Measurements from ENCODE around the gene MDK.
A peak's percentile ranks its signal among the peaks of the same experiment; 100 is the strongest.
"Not testable (repeated sequence)": the region's sequence is repeated elsewhere in the genome, so short reads cannot be mapped to it uniquely, and the experiment has no call there.

The MDK gene

DNA sequence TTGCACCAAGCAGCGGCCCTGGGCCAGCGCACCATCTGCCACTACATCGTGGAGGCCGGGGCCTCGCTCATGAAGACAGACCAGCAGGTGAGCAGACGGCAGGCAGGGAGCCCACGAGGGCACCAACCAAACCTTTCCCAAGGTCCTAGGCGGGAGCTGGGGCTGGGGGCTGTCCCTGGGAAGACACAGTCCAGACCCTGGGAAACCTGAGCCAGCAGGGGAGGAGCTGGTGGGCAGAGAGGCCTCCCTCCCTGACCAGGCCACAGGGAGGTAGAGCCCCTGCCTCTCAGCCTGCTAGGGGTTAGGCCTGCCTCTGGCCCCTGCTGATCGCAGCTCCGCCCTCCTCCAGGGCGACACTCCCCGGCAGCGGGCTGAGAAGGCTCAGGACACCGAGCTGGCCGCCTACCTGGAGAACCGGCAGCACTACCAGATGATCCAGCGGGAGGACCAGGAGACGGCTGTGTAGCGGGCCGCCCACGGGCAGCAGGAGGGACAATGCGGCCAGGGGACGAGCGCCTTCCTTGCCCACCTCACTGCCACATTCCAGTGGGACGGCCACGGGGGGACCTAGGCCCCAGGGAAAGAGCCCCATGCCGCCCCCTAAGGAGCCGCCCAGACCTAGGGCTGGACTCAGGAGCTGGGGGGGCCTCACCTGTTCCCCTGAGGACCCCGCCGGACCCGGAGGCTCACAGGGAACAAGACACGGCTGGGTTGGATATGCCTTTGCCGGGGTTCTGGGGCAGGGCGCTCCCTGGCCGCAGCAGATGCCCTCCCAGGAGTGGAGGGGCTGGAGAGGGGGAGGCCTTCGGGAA is 1.8 kb upstream of the MDK start:
- H3K4me1 ChIP-seq (ENCODE audit: insufficient read depth, low read length) = peaks cover 17% of the 10 kb centered on the region
- peak overlapping the region; percentile 15; the same call in 1 of the 2 replicates for H3K9ac ChIP-seq (ENCODE audit: low read depth, low read length)
- not testable (repeated sequence) for H3K9me3 ChIP-seq (ENCODE audit: control insufficient read depth, insufficient read depth, low read length); H3K36me3 ChIP-seq (ENCODE audit: insufficient read depth, low read length)

DNA sequence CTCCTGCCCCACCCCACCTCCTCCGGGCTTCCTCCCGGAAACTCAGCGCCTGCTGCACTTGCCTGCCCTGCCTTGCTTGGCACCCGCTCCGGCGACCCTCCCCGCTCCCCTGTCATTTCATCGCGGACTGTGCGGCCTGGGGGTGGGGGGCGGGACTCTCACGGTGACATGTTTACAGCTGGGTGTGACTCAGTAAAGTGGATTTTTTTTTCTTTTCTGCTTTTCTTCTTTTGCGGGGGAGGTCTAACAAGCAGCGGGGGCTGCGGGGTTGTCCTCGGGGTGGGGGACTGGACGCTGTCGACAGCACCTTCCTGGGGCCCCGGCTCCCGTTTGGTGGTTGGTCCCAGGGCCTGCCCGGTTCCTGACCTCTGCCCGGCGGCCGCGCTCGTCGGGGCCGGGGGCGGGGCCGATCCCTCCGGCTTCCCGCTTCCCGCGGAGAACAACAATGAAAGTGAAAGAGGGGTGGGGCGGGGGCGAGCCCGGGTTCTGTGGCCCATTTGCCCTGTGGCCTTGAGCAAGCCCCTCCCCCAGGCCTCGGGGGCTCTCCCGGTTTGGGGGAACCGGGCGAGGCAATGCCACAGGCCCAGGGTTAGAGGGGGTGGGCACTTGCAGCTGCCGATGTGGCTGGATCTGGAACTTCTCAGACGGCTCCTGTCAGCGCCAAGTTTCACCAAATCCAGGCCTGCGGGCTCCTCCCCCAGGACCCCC is 975 bp upstream of the MDK start:
- Histone ChIP-seq H3K9ac (ENCODE audit: low read depth, low read length) (peak overlapping the region; percentile 77), H3K4me1 (ENCODE audit: insufficient read depth, low read length) (peaks cover 17% of the 10 kb centered on the region), H3K9me3 (ENCODE audit: control insufficient read depth, insufficient read depth, low read length) (no peaks in the 10 kb centered on the region), H3K36me3 (ENCODE audit: insufficient read depth, low read length) (peaks cover 4% of the 10 kb centered on the region)

- H3K4me1 ChIP-seq (ENCODE audit: insufficient read depth, low read length) = peaks cover 17% of the 10 kb centered on the region
- H3K9me3 ChIP-seq (ENCODE audit: control insufficient read depth, insufficient read depth, low read length) = no peaks in the 10 kb centered on the region
- H3K36me3 ChIP-seq (ENCODE audit: insufficient read depth, low read length) = peaks cover 4% of the 10 kb centered on the region
- peak overlapping the region; percentile 91 for H3K9ac ChIP-seq (ENCODE audit: low read depth, low read length)
These were observed 563 bp downstream of the MDK start for GRCh38 chr11:46381819-46382645.

DNA sequence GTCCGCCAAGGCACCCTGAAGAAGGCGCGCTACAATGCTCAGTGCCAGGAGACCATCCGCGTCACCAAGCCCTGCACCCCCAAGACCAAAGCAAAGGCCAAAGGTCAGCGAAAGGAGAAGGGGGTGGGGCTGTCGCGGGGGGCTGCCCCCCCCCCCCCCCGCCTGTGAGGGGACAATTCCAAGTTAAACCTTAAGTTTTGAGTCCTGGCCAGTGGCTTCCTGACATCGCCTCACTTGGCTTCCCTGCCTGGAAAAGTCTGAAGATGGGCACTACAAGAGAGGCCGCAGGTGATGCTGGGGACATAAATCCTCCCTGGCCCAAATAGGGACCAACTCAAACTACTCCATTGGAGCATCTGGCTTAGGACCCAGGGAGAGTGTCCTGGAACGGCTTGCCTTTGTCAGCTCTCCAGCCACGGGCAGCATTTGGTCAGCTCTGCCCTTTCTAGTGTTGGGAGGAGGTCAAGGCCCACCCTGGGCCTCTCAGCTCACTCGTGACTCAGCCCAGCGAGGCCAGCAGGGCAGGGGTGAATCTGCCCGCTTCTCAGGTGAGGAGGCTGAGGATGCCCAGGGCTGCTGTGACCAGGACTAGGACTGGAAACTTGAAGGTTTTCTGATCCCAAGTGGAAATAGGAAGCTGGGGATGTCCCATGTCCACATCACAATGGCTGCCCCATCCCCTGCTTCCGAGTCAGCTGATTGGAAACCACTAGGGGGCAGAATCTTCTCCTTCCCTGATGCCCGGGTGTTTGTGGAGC is 1.4 kb downstream of the MDK start:
- Histone ChIP-seq H3K36me3 (ENCODE audit: insufficient read depth, low read length) (peaks cover under 1% of the 10 kb centered on the region; the same call in 1 of the 2 replicates), H3K9me3 (ENCODE audit: control insufficient read depth, insufficient read depth, low read length) (no peaks in the 10 kb centered on the region), H3K4me1 (ENCODE audit: insufficient read depth, low read length) (peaks cover 21% of the 10 kb centered on the region), H3K9ac (ENCODE audit: low read depth, low read length) (peak overlapping the region; percentile 91)

DNA sequence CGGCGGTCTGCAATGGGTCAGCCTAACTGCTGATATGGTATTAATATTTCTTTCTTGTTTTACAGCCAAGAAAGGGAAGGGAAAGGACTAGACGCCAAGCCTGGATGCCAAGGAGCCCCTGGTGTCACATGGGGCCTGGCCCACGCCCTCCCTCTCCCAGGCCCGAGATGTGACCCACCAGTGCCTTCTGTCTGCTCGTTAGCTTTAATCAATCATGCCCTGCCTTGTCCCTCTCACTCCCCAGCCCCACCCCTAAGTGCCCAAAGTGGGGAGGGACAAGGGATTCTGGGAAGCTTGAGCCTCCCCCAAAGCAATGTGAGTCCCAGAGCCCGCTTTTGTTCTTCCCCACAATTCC is 1.9 kb downstream of the MDK start:
- peaks cover 23% of the 10 kb centered on the region for H3K4me1 ChIP-seq (ENCODE audit: insufficient read depth, low read length)
- no peak overlapping the region for H3K9ac ChIP-seq (ENCODE audit: low read depth, low read length)
- H3K36me3 ChIP-seq (ENCODE audit: insufficient read depth, low read length) = no peaks in the 10 kb centered on the region
- H3K9me3 ChIP-seq (ENCODE audit: control insufficient read depth, insufficient read depth, low read length) = no peaks in the 10 kb centered on the region

DNA sequence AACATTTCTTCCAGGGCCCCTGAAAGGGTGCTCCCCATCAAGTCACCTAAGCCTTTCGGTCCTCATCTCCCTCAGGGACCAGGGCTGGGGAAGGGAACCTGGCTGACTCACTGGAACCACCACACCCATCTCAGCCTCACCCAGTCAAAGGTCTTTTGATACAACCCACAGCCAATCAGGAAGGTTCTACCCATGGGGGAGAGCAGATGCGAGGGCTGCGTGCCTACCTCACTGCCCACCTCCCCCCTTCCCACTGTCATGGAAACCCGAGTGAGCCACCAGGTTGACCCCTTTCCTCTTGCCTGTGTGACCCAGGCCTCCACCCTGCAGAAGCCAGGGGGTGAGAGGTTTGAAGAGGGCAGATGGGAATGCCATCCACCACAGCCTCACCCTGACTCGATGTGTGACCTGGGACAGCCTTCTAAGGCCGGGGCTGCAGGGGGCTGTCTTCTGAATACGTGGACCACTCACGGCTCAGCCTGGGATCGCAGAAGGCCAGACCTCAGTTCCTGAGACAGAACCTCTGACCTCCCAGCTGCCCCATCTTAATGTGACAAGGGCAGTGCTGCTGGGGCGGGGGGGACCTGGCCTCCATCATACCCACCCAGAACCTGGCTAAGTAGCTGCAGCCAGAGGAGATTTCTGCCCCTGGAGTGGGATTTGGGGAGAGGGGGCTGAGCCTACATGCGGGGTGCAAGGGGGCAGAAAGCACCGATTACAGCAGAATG is 2.7 kb downstream of the MDK start:
- no peaks in the 10 kb centered on the region for H3K36me3 ChIP-seq (ENCODE audit: insufficient read depth, low read length)
- H3K4me1 ChIP-seq (ENCODE audit: insufficient read depth, low read length) = peaks cover 23% of the 10 kb centered on the region
- no peaks in the 10 kb centered on the region for H3K9me3 ChIP-seq (ENCODE audit: control insufficient read depth, insufficient read depth, low read length)
- H3K9ac ChIP-seq (ENCODE audit: low read depth, low read length) = no peak overlapping the region

GRCh38 chr11:46385169-46386004 is 3.9 kb downstream of the MDK start:
- Histone ChIP-seq H3K4me1 (ENCODE audit: insufficient read depth, low read length) (peaks cover 21% of the 10 kb centered on the region), H3K36me3 (ENCODE audit: insufficient read depth, low read length) (no peaks in the 10 kb centered on the region), H3K9ac (ENCODE audit: low read depth, low read length) (no peak overlapping the region), H3K9me3 (ENCODE audit: control insufficient read depth, insufficient read depth, low read length) (no peaks in the 10 kb centered on the region)

DNA sequence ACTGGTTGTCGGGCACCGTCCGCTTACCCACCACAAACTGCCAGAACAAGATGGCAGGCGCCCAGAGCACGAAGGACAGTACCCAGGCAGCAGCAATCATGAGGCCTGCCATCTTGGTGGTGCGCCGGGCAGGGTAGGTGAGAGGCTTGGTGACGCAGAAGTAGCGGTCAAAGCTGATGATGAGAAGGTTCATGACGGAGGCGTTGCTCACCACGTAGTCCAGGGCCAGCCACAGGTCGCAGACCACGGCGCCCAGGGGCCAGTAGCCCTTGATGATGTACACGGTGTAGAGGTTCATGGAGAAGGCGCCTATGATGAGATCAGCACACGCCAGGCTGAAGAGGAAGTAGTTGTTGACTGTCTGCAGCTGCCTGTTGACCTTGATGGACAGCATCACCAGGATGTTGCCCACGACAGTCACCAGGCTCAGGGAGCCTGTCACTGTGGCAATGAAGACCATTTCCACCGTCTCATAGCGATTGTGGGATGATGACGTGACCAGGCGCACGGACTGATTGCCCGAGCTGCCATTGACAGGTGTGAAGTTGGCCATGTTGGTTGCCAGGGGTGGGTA is 4.6 kb downstream of the MDK start:
- peaks cover 21% of the 10 kb centered on the region for H3K4me1 ChIP-seq (ENCODE audit: insufficient read depth, low read length)
- H3K9ac ChIP-seq (ENCODE audit: low read depth, low read length) = no peak overlapping the region
- H3K36me3 ChIP-seq (ENCODE audit: insufficient read depth, low read length) = no peaks in the 10 kb centered on the region
- H3K9me3 ChIP-seq (ENCODE audit: control insufficient read depth, insufficient read depth, low read length) = no peaks in the 10 kb centered on the region

DNA sequence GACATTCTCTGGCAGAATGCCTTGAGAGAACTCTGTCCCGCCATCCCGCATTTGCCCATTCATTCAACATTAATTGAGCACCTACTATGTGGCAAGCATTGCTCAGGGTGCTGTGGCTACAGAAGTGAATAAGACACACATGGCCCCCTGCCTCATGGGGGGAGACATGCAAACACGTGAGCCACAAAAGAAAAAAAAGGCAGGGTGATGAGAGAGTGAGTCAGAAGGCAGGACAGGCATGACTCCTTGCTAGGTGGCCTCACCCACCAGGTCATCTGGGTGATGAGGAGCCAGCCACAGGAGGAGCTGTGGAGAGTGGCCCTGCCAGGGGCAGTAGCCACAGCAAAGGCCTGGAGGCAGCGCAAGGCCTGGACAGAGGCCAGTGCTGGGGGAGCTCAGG is 5.2 kb downstream of the MDK start:
- Histone ChIP-seq H3K9ac (ENCODE audit: low read depth, low read length) (no peak overlapping the region), H3K36me3 (ENCODE audit: insufficient read depth, low read length) (no peaks in the 10 kb centered on the region), H3K9me3 (ENCODE audit: control insufficient read depth, insufficient read depth, low read length) (no peaks in the 10 kb centered on the region), H3K4me1 (ENCODE audit: insufficient read depth, low read length) (peaks cover 21% of the 10 kb centered on the region)

- no peaks in the 10 kb centered on the region for H3K36me3 ChIP-seq (ENCODE audit: insufficient read depth, low read length)
- peaks cover 21% of the 10 kb centered on the region for H3K4me1 ChIP-seq (ENCODE audit: insufficient read depth, low read length)
- no peak overlapping the region for H3K9ac ChIP-seq (ENCODE audit: low read depth, low read length)
- H3K9me3 ChIP-seq (ENCODE audit: control insufficient read depth, insufficient read depth, low read length) = no peaks in the 10 kb centered on the region
These were observed 6.0 kb downstream of the MDK start for GRCh38 chr11:46387456-46387855.

DNA sequence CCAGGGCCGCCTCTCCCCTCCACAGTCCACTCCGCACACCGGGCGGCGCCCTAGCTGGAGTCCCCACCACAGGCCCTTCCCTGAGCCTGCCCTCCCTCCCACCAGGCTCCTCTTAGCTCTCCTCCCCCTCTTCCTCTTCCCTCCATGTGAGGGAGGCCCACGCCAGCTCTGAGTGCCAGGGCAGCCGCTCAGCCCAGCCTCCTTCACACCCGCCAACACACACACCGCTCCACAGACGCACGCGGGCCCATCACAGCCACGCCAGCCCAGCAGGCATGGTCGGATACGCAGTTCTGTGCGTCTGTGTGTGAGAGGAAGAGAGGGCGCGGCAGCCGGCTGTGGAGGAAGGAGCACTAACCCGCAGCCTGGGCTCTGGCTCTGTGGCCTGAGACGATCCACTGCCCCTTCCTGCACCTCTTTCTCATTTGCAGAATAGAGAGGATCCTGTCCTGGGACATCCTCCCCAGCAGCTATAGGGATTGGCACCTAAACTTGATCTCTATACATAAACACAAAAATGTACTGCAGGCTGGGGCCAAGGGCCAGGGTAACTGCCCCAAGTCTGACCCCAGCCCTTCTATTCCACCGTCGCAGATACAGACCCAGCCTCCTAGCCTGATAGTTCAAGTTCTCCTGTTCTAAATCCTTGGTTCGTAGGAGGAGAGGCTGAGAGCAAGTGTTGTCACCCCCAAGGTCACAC is 6.6 kb downstream of the MDK start:
- Histone ChIP-seq H3K9ac (ENCODE audit: low read depth, low read length) (peak overlapping the region; percentile 11; the same call in 1 of the 2 replicates), H3K4me1 (ENCODE audit: insufficient read depth, low read length) (peaks cover 17% of the 10 kb centered on the region)

More for the DNA sequence above, 6.6 kb downstream of the MDK start:
- H3K36me3 ChIP-seq (ENCODE audit: insufficient read depth, low read length) = no peaks in the 10 kb centered on the region
- H3K9me3 ChIP-seq (ENCODE audit: control insufficient read depth, insufficient read depth, low read length) = no peaks in the 10 kb centered on the region; the same call in 1 of the 2 replicates

Data from ES-I3 (cell line).